Caco-2 (cell line): Measurements from ENCODE around the gene ALX3. TPM values are rescaled to one million over a fixed set of nuclear protein-coding genes. Genes with fewer than 3 reads are reported as not detected.

Experiments used
- BruUV-seq: library from RNA; stranded (reverse); fragments of 400-500 nt; replicated peaks from 2 replicates; lab custom pipeline; 2021; lab: Mats Ljungman, UMichigan
- CTCF ChIA-PET: fragments of 300-600 bp; sonication (Branson Sonifier 250); formaldehyde crosslinking; loops from one replicate; lab custom pipeline; 2022; ENCODE audit warnings: antibody characterized with exemption; lab: Charles Lee
- POLR2A ChIA-PET: fragments of 300-600 bp; sonication (Branson Sonifier 250); formaldehyde crosslinking; loops from one replicate; lab custom pipeline; 2022; ENCODE audit warnings: antibody characterized with exemption; lab: Charles Lee
- DNase-seq, 2 experiments: peaks; one replicate each; pipeline versions ENCODE4 v3.0.0 to v3.0.0-alpha.2; 2020 to 2022
- H3K27me3 ChIP-seq: replicated peaks from 2 replicates; pipeline ENCODE4 v1.6.0; 2011; ENCODE audit warnings: low read length; ENCODE audit not compliant: control insufficient read depth, insufficient read depth
- H3K36me3 ChIP-seq: 2 replicates; pipeline ENCODE4 v1.5.1; 2011; ENCODE audit warnings: low read length; ENCODE audit not compliant: control insufficient read depth, insufficient read depth
- H3K4me1 ChIP-seq: fragments of 250-450 bp; sonication (Bioruptor Pico); 2 replicates; pipeline ENCODE4 v1.5.1; 2020; ENCODE audit warnings: mild to moderate bottlenecking
- H3K4me3 ChIP-seq: 2 replicates; pipeline ENCODE4 v1.5.1; 2011; ENCODE audit warnings: low read depth, mild to moderate bottlenecking, control low read depth, low read length
- H3K9me3 ChIP-seq: fragments of 250-450 bp; sonication (Bioruptor Pico); 2 replicates; pipeline ENCODE4 v1.5.1; 2020; ENCODE audit warnings: mild to moderate bottlenecking, moderate library complexity
- H3K27ac Mint-ChIP-seq: one replicate; pipeline ENCODE4 v1.8.0; 2022; ENCODE audit warnings: mixed read lengths; ENCODE audit not compliant: unreplicated experiment
- H3K27me3 Mint-ChIP-seq: one replicate; pipeline ENCODE4 v1.8.0; 2022; ENCODE audit warnings: mixed read lengths; ENCODE audit not compliant: insufficient read depth, unreplicated experiment
- H3K36me3 Mint-ChIP-seq: one replicate; pipeline ENCODE4 v1.8.0; 2022; ENCODE audit warnings: mild to moderate bottlenecking, mixed read lengths; ENCODE audit not compliant: insufficient read depth, unreplicated experiment
- H3K4me1 Mint-ChIP-seq: one replicate; pipeline ENCODE4 v1.8.0; 2022; ENCODE audit warnings: low read depth, mixed read lengths; ENCODE audit not compliant: unreplicated experiment
- H3K4me3 Mint-ChIP-seq: one replicate; pipeline ENCODE4 v1.8.0; 2022; ENCODE audit warnings: mild to moderate bottlenecking, moderate library complexity, mixed read lengths; ENCODE audit not compliant: unreplicated experiment
- H3K9me3 Mint-ChIP-seq: one replicate; pipeline ENCODE4 v1.8.0; 2022; ENCODE audit warnings: mixed read lengths; ENCODE audit not compliant: unreplicated experiment
- intact Hi-C: fragments of 100-400 bp; cut with micrococcal nuclease; formaldehyde crosslinking; loops from one replicate; pipeline ENCODE4 v1.10.0; 2022; ENCODE audit not compliant: unreplicated experiment
- total RNA-seq: library from RNA; stranded (reverse); gene quantifications from 2 replicates; pipeline ENCODE4 v1.2.3, GENCODE V29; 2022
- TF ChIP-seq, protein P1 (sequence below), 2 experiments: fragments of 200-600 bp in 1 of 2; IDR thresholded peaks; 1 replicate in 1 of 2; 2 replicates in 1 of 2; pipeline versions ENCODE4 v1.5.1 to v1.8.0; 2011 to 2022; ENCODE audit warnings: antibody characterized with exemption in 1 of 2, control low read depth in 1 of 2, inconsistent platforms in 1 of 2, low read depth in 1 of 2, low read length in 1 of 2, mild to moderate bottlenecking in 1 of 2, moderate library complexity in 1 of 2; ENCODE audit not compliant: insufficient read depth in 1 of 2, severe bottlenecking in 1 of 2, unreplicated experiment in 1 of 2

The ALX3 gene
- total RNA-seq, 1 experiment from 2014 or later: not detected

DNA sequence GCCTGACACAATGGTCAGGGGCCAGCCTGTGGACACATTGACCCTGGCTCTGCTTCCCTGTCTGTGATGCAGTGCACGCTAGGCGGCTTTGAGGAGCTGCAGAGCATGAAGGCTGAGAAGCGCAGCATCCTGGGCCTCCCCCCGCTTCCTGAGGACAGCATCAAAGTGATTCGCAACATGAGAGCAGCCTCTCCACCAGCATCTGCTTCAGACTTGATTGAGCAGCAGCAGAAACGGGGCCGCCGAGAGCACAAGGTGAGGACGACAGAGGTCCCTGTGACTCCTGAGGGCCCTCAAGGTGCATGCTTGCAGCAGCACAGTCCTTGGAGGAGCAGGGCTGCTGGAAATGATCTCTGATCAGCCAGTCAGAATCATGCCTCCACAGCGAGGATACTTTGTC is 27.5 kb downstream of the ALX3 start:
- no peaks in the 10 kb centered on the region for H3K9me3 Mint-ChIP-seq
- peaks cover under 1% of the 10 kb centered on the region for H3K4me1 ChIP-seq
- H3K9me3 ChIP-seq: no peaks in the 10 kb centered on the region
- TF ChIP-seq, protein P1, sequence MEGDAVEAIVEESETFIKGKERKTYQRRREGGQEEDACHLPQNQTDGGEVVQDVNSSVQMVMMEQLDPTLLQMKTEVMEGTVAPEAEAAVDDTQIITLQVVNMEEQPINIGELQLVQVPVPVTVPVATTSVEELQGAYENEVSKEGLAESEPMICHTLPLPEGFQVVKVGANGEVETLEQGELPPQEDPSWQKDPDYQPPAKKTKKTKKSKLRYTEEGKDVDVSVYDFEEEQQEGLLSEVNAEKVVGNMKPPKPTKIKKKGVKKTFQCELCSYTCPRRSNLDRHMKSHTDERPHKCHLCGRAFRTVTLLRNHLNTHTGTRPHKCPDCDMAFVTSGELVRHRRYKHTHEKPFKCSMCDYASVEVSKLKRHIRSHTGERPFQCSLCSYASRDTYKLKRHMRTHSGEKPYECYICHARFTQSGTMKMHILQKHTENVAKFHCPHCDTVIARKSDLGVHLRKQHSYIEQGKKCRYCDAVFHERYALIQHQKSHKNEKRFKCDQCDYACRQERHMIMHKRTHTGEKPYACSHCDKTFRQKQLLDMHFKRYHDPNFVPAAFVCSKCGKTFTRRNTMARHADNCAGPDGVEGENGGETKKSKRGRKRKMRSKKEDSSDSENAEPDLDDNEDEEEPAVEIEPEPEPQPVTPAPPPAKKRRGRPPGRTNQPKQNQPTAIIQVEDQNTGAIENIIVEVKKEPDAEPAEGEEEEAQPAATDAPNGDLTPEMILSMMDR (IDR thresholded peaks at IDR 0.05; ENCODE audit: insufficient read depth in 1 of 2, low read depth in 1 of 2, low read length in 1 of 2, severe bottlenecking in 1 of 2, unreplicated experiment in 1 of 2): no peak
- BruUV-seq: no TSS peak
- no peak overlapping the region for H3K27ac Mint-ChIP-seq
- H3K4me1 Mint-ChIP-seq: peaks cover under 1% of the 10 kb centered on the region
- ChIA-PET POLR2A (no interaction called here), CTCF (no interaction called here)
- intact Hi-C loops: no loop called here
- DNase-seq: no peak
- H3K4me3 Mint-ChIP-seq: no peak overlapping the region
- peaks cover 1% of the 10 kb centered on the region; the same call in 1 of the 2 replicates for H3K36me3 ChIP-seq
- no peaks in the 10 kb centered on the region for H3K27me3 Mint-ChIP-seq
- H3K4me3 ChIP-seq: no peak overlapping the region
- peaks cover 70% of the 10 kb centered on the region for H3K36me3 Mint-ChIP-seq
- no peaks in the 10 kb centered on the region for H3K27me3 ChIP-seq

DNA sequence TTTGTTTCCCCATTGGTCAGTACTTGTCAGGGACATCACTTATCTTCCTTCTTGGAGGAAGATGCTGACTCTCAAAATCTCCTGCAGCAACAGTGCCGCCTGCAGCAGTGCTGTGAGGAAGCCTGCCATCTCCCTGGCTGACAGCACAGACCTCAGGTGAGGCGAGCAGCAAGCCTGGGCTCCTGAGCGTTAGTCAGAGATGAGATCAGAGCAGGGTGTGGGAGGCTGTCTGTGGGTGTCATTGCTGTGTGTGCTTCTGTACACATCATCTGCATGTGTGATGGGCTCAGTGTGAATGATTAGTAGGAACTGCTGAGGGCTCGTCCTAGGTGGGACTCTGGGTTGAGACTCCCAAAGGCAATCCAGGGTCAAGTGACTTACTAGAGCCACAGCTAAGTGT is 29.9 kb downstream of the ALX3 start:
- H3K36me3 ChIP-seq: peaks cover 1% of the 10 kb centered on the region; the same call in 1 of the 2 replicates
- no peaks in the 10 kb centered on the region for H3K9me3 ChIP-seq
- CTCF ChIA-PET: no interaction called here
- TF ChIP-seq, protein P1 (IDR thresholded peaks at IDR 0.05; ENCODE audit: insufficient read depth in 1 of 2, low read depth in 1 of 2, low read length in 1 of 2, severe bottlenecking in 1 of 2, unreplicated experiment in 1 of 2): no peak
- no peak overlapping the region for H3K4me3 Mint-ChIP-seq
- H3K4me1 ChIP-seq: no peaks in the 10 kb centered on the region
- POLR2A ChIA-PET: no interaction called here
- no peaks in the 10 kb centered on the region for H3K9me3 Mint-ChIP-seq
- no peak for DNase-seq
- no peak overlapping the region for H3K27ac Mint-ChIP-seq
- no TSS peak for BruUV-seq
- no peaks in the 10 kb centered on the region for H3K27me3 ChIP-seq
- intact Hi-C loops: no loop called here
- no peak overlapping the region for H3K4me3 ChIP-seq
- H3K4me1 Mint-ChIP-seq: no peaks in the 10 kb centered on the region
- no peaks in the 10 kb centered on the region for H3K27me3 Mint-ChIP-seq
- peaks cover 51% of the 10 kb centered on the region for H3K36me3 Mint-ChIP-seq

DNA sequence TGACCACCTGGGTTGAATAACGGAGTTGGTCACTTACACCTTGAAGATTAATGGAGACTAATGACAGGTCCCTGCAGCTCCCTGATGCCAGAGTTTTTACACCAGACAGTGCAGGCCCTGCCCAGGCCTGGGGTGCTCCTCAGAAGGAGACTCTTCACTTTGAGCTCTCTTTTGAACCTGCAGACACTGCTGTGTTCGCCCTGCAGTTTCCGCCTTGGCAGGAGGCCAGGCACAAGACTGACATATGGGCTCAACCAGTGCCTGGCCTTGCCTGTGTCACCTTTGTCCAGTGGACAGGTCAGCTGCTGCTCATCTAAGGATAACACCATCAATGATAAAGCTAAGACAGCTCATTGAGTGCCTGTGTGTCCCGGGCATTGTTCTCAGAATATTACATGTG is 30.8 kb downstream of the ALX3 start:
- H3K36me3 Mint-ChIP-seq: peaks cover 50% of the 10 kb centered on the region
- CTCF ChIA-PET: no interaction called here

More for the DNA sequence above, 30.8 kb downstream of the ALX3 start:
- Histone ChIP-seq H3K9me3 (no peaks in the 10 kb centered on the region), H3K4me1 (no peaks in the 10 kb centered on the region), H3K27me3 (no peaks in the 10 kb centered on the region), H3K4me3 (no peak overlapping the region), H3K36me3 (peaks cover 1% of the 10 kb centered on the region; the same call in 1 of the 2 replicates)
- no peak overlapping the region for H3K27ac Mint-ChIP-seq
- POLR2A ChIA-PET: no interaction called here
- no peak overlapping the region for H3K4me3 Mint-ChIP-seq
- no peak for DNase-seq
- intact Hi-C loops: no loop called here
- TF ChIP-seq, protein P1 (IDR thresholded peaks at IDR 0.05; ENCODE audit: insufficient read depth in 1 of 2, low read depth in 1 of 2, low read length in 1 of 2, severe bottlenecking in 1 of 2, unreplicated experiment in 1 of 2): no peak
- BruUV-seq: no TSS peak
- H3K9me3 Mint-ChIP-seq: no peaks in the 10 kb centered on the region
- no peaks in the 10 kb centered on the region for H3K4me1 Mint-ChIP-seq
- no peaks in the 10 kb centered on the region for H3K27me3 Mint-ChIP-seq
